A673 (cell line): Measurements from ENCODE around the gene SPIRE2.

Experiments used
- CTCF ChIP-seq: fragments of 300-800, 200-600 bp; sonication (generic); conservative IDR thresholded peaks from 2 replicates; pipeline ENCODE4 v1.5.1; 2017; ENCODE audit warnings: low read depth, mild to moderate bottlenecking, antibody characterized with exemption, low read length, moderate library complexity, mixed read lengths
- EZH2 ChIP-seq: fragments of 200-600 bp; sonication (generic); IDR thresholded peaks from 2 replicates; pipeline ENCODE4 v1.6.1; 2017; ENCODE audit warnings: borderline replicate concordance, low read depth, mild to moderate bottlenecking, mixed read lengths, antibody characterized with exemption, low read length; ENCODE audit not compliant: poor library complexity, severe bottlenecking

- no peak for TF ChIP-seq CTCF
- no peak for TF ChIP-seq EZH2
Observed at GRCh38 chr16:89910717-89911354, 82.6 kb downstream of the SPIRE2 start.
